Smooth muscle cell (in vitro differentiated cells): ENCODE measurements around the gene TRAF2. TPM values are rescaled to one million over a fixed set of nuclear protein-coding genes. Genes with fewer than 3 reads are reported as not detected.

Source experiments
- DNase-seq: peaks from one replicate; lab custom pipeline; 2025; ENCODE audit not compliant: unreplicated experiment; lab: John Stamatoyannopoulos, UW
- H2AFZ ChIP-seq: fragments of 200-600 bp; sonication (generic); 2 replicates; pipeline ENCODE4 v1.6.0; 2016; ENCODE audit warnings: antibody characterized with exemption, low read depth, mild to moderate bottlenecking
- H3F3A ChIP-seq: fragments of 200-600 bp; sonication (generic); 2 replicates; pipeline ENCODE4 v1.6.0; 2017; ENCODE audit warnings: antibody characterized with exemption, low read depth
- H3K27ac ChIP-seq: fragments of 200-600 bp; sonication (generic); 2 replicates; pipeline ENCODE4 v1.5.1; 2016; ENCODE audit warnings: low read depth, mild to moderate bottlenecking
- H3K27me3 ChIP-seq: fragments of 200-600 bp; sonication (generic); 2 replicates; pipeline ENCODE4 v1.6.1; 2016; ENCODE audit warnings: low read depth, mild to moderate bottlenecking
- H3K36me3 ChIP-seq: fragments of 200-600 bp; sonication (generic); 2 replicates; pipeline ENCODE4 v1.5.1; 2016; ENCODE audit warnings: low read depth
- H3K4me1 ChIP-seq: fragments of 200-600 bp; sonication (generic); 2 replicates; pipeline ENCODE4 v1.5.1; 2016; ENCODE audit warnings: low read depth
- H3K4me2 ChIP-seq: fragments of 200-600 bp; sonication (generic); 2 replicates; pipeline ENCODE4 v1.6.0; 2016; ENCODE audit warnings: mild to moderate bottlenecking
- H3K4me3 ChIP-seq: fragments of 200-600 bp; sonication (generic); 2 replicates; pipeline ENCODE4 v1.5.1; 2016; ENCODE audit warnings: mild to moderate bottlenecking
- H3K79me2 ChIP-seq: fragments of 200-600 bp; sonication (generic); 2 replicates; pipeline ENCODE4 v1.6.0; 2016; ENCODE audit warnings: low read depth, mild to moderate bottlenecking
- H3K9ac ChIP-seq: fragments of 200-600 bp; sonication (generic); 2 replicates; pipeline ENCODE4 v1.6.0; 2016; ENCODE audit warnings: low read depth
- H3K9me3 ChIP-seq: fragments of 200-600 bp; sonication (generic); replicated peaks from 2 replicates; pipeline ENCODE4 v1.5.1; 2016; ENCODE audit warnings: low read depth
- H4K20me1 ChIP-seq: fragments of 200-600 bp; sonication (generic); 2 replicates; pipeline ENCODE4 v1.6.0; 2016; ENCODE audit warnings: low read depth
- CTCF ChIP-seq: fragments of 200-600 bp; sonication (generic); IDR thresholded peaks from 2 replicates; pipeline ENCODE4 v1.5.1; 2017; ENCODE audit warnings: borderline replicate concordance, mild to moderate bottlenecking, antibody characterized with exemption; ENCODE audit not compliant: insufficient read depth, poor library complexity, severe bottlenecking
- WGBS: methylation state at CpG from one replicate; pipeline ENCODE4 v1.1.7; 2016; ENCODE audit warnings: low lambda C conversion rate; 5-methylcytosine and 5-hydroxymethylcytosine counted together
- polyA plus RNA-seq: library from polyadenylated mRNA; unstranded; fragments of >200 nt; fragmentation: Nextera tagmentation; extraction: Ambion mirVana; gene quantifications from 2 replicates; pipeline ENCODE4 v1.2.1, GENCODE V29; 2016
- total RNA-seq: library from RNA; depleted of rRNA; stranded (reverse); fragments of >200 nt; gene quantifications from 2 replicates; pipeline ENCODE4 v1.2.3, GENCODE V29; 2014

Gene TRAF2
- total and polyA plus RNA-seq, 2 experiments from 2014 or later, result 7.0 to 15.9 TPM

GRCh38 chr9:136856541-136857141 is 29.7 kb upstream of the TRAF2 start:
- H3K9ac ChIP-seq, result no peak overlapping the region
- no peaks in the 10 kb centered on the region for H3K27me3 ChIP-seq
- H3K27ac ChIP-seq, result no peak overlapping the region
- DNase-seq, result no peak
- 95% methylated on average over 14 of the region's 14 CpGs for WGBS
- H3K4me1 ChIP-seq, result no peaks in the 10 kb centered on the region
- H4K20me1 ChIP-seq, result peaks cover 17% of the 10 kb centered on the region
- no peak overlapping the region for H2AFZ ChIP-seq
- no peak overlapping the region for H3K4me2 ChIP-seq
- no peaks in the 10 kb centered on the region for H3K79me2 ChIP-seq
- H3K9me3 ChIP-seq, result no peaks in the 10 kb centered on the region
- no peak for TF ChIP-seq CTCF
- no peak overlapping the region for H3K4me3 ChIP-seq
- no peaks in the 10 kb centered on the region for H3F3A ChIP-seq
- no peaks in the 10 kb centered on the region for H3K36me3 ChIP-seq

- no peaks in the 10 kb centered on the region for H3F3A ChIP-seq
- H2AFZ ChIP-seq, result no peak overlapping the region
- TF ChIP-seq CTCF, result no peak
- H3K27me3 ChIP-seq, result no peaks in the 10 kb centered on the region
- H3K4me1 ChIP-seq, result no peaks in the 10 kb centered on the region
- H3K79me2 ChIP-seq, result no peaks in the 10 kb centered on the region
- H3K36me3 ChIP-seq, result no peaks in the 10 kb centered on the region
- H3K9ac ChIP-seq, result no peak overlapping the region
- no peak for DNase-seq
- H3K4me3 ChIP-seq, result no peak overlapping the region
- peaks cover 21% of the 10 kb centered on the region for H4K20me1 ChIP-seq
- WGBS, result 91% methylated on average over 14 of the region's 19 CpGs
- H3K9me3 ChIP-seq, result no peaks in the 10 kb centered on the region
- H3K27ac ChIP-seq, result no peak overlapping the region
- no peak overlapping the region for H3K4me2 ChIP-seq
Measured at GRCh38 chr9:136857166-136857565, 29.1 kb upstream of the TRAF2 start.

GRCh38 chr9:136857581-136858412 is 28.5 kb upstream of the TRAF2 start:
- WGBS, result 94% methylated on average over 23 of the region's 29 CpGs
- H3K4me1 ChIP-seq, result no peaks in the 10 kb centered on the region
- no peak for DNase-seq
- H3K4me3 ChIP-seq, result no peak overlapping the region
- H3F3A ChIP-seq, result no peaks in the 10 kb centered on the region
- no peak overlapping the region for H3K4me2 ChIP-seq
- no peaks in the 10 kb centered on the region for H3K27me3 ChIP-seq
- no peak overlapping the region for H3K27ac ChIP-seq
- H3K9ac ChIP-seq, result no peak overlapping the region
- H3K79me2 ChIP-seq, result no peaks in the 10 kb centered on the region
- peaks cover 22% of the 10 kb centered on the region for H4K20me1 ChIP-seq
- TF ChIP-seq CTCF, result no peak
- no peaks in the 10 kb centered on the region for H3K9me3 ChIP-seq
- H2AFZ ChIP-seq, result no peak overlapping the region
- no peaks in the 10 kb centered on the region for H3K36me3 ChIP-seq

GRCh38 chr9:136858452-136858843 is 27.9 kb upstream of the TRAF2 start:
- no peak overlapping the region for H3K4me3 ChIP-seq
- TF ChIP-seq CTCF, result no peak
- H3K27ac ChIP-seq, result no peak overlapping the region
- no peaks in the 10 kb centered on the region for H3K4me1 ChIP-seq
- H3K27me3 ChIP-seq, result no peaks in the 10 kb centered on the region
- no peaks in the 10 kb centered on the region for H3F3A ChIP-seq
- no peak for DNase-seq
- H3K79me2 ChIP-seq, result no peaks in the 10 kb centered on the region
- H3K4me2 ChIP-seq, result no peak overlapping the region
- H3K9me3 ChIP-seq, result no peaks in the 10 kb centered on the region
- H3K9ac ChIP-seq, result no peak overlapping the region
- peaks cover 22% of the 10 kb centered on the region for H4K20me1 ChIP-seq
- H2AFZ ChIP-seq, result no peak overlapping the region
- H3K36me3 ChIP-seq, result no peaks in the 10 kb centered on the region
- WGBS, result 97% methylated on average over 12 of the region's 15 CpGs
